Thyroid gland (tissue), 4 donors: Measurements from ENCODE around the gene UNC13A. TPM values are rescaled to one million over a fixed set of nuclear protein-coding genes. Genes with fewer than 3 reads are reported as not detected.

Source experiments
- DNase-seq, 2 donors: peaks; one replicate each; pipeline ENCODE4 v3.0.0-alpha.2; 2019
- H3K27ac ChIP-seq, 3 donors: fragments of 200-600 bp; sonication (generic); 1 replicate in 2 of 3; 2 replicates in 1 of 3; pipeline ENCODE4 v1.5.1; 2016 to 2019; ENCODE audit warnings: mild to moderate bottlenecking in 1 of 3, moderate library complexity in 1 of 3
- H3K27me3 ChIP-seq: fragments of 200-600 bp; sonication (generic); one replicate; pipeline ENCODE4 v1.5.1; 2019
- H3K36me3 ChIP-seq, 2 donors: fragments of 200-600 bp; sonication (generic); one replicate each; pipeline ENCODE4 v1.5.1; 2016 to 2019
- H3K4me1 ChIP-seq, 2 donors: fragments of 200-600 bp; sonication (generic); one replicate each; pipeline ENCODE4 v1.5.1; 2017 to 2019
- H3K4me3 ChIP-seq, 3 donors: fragments of 200-600 bp; sonication (generic); replicated peaks in 1 of 3; 1 replicate in 2 of 3; 2 replicates in 1 of 3; pipeline ENCODE4 v1.5.1; 2016; ENCODE audit warnings: mild to moderate bottlenecking in 1 of 3
- H3K9me3 ChIP-seq: fragments of 200-600 bp; sonication (generic); one replicate; pipeline ENCODE4 v1.5.1; 2017
- POLR2A ChIP-seq, 2 donors: fragments of 450-650 bp; IDR thresholded peaks; one replicate each; pipeline ENCODE4 v1.6.1; 2017; ENCODE audit warnings: antibody characterized with exemption in 2 of 2, mild to moderate bottlenecking in 2 of 2, moderate library complexity in 1 of 2
- WGBS, 2 donors: methylation state at CpG; one replicate each; pipeline ENCODE4 v1.1.5; 2017; 5-methylcytosine and 5-hydroxymethylcytosine counted together
- intact Hi-C: fragments of 100-400 bp; cut with DNase I; formaldehyde crosslinking; loops from one replicate; pipeline ENCODE4 v1.15.1; 2023
- total RNA-seq, 4 donors: library from RNA; depleted of rRNA; stranded (reverse); fragments of >200 nt; gene quantifications; one replicate each; pipeline ENCODE4 v1.2.3, GENCODE V29; 2016
- TF ChIP-seq, protein P1 (sequence below), 6 experiments: fragments of 200-600 bp in 3 of 6; fragments of 450-650 bp in 3 of 6; sonication (generic) in 3 of 6; IDR thresholded peaks; one replicate each; pipeline ENCODE4 v1.5.1; 2016 to 2019; ENCODE audit warnings: antibody characterized with exemption in 6 of 6, mild to moderate bottlenecking in 2 of 6, inconsistent platforms in 1 of 6, moderate library complexity in 1 of 6

The UNC13A gene
- total RNA-seq, 4 donors from 2014 or later, result under 0.01 to 2.7 (median 0.21) TPM

GRCh38 chr19:17557466-17557865 lies 130.7 kb downstream of the UNC13A start:
- DNase-seq, result no peak
- H3K4me1 ChIP-seq, result peaks cover 12 to 15% of the 10 kb centered on the region in 2 donors
- WGBS, 2 donors, result 96 to 97% methylated on average over 9 of the region's 9 CpGs
- no peak overlapping the region for H3K4me3 ChIP-seq
- H3K27ac ChIP-seq, result no peak overlapping the region
- peaks cover 0 to 4% of the 10 kb centered on the region in 2 donors for H3K36me3 ChIP-seq
- no peaks in the 10 kb centered on the region for H3K9me3 ChIP-seq
- TF ChIP-seq POLR2A (IDR thresholded peaks at IDR 0.05), result no peak
- TF ChIP-seq, protein P1, sequence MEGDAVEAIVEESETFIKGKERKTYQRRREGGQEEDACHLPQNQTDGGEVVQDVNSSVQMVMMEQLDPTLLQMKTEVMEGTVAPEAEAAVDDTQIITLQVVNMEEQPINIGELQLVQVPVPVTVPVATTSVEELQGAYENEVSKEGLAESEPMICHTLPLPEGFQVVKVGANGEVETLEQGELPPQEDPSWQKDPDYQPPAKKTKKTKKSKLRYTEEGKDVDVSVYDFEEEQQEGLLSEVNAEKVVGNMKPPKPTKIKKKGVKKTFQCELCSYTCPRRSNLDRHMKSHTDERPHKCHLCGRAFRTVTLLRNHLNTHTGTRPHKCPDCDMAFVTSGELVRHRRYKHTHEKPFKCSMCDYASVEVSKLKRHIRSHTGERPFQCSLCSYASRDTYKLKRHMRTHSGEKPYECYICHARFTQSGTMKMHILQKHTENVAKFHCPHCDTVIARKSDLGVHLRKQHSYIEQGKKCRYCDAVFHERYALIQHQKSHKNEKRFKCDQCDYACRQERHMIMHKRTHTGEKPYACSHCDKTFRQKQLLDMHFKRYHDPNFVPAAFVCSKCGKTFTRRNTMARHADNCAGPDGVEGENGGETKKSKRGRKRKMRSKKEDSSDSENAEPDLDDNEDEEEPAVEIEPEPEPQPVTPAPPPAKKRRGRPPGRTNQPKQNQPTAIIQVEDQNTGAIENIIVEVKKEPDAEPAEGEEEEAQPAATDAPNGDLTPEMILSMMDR (IDR thresholded peaks at IDR 0.05), result no peak
- intact Hi-C loops, result loop anchor here (5.0 kb wide), 1 partner anchor 45 kb away; the partner anchor contains the start of gene PGLS
- H3K27me3 ChIP-seq, result no peaks in the 10 kb centered on the region

DNA sequence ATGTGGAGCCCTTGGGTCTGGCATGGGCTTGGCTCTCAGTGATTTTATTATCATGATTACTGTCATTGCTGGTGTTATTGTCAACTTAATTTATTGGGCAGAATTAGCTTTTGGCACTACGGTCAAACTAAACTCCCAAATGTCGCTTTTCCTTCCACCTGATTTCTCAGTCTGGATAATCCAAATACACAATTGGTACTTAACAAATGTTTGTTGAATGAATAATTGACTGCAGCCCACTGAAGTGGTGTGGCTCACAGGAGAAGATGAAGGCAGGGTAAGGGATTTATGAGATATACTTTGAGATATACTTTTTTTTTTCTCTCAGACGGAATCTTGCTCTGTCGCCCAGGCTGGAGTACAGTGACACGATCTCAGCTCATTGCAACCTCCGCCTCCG lies 131.2 kb downstream of the UNC13A start:
- H3K27me3 ChIP-seq, result no peaks in the 10 kb centered on the region
- no peak for DNase-seq
- H3K27ac ChIP-seq, result no peak overlapping the region
- H3K4me3 ChIP-seq, result no peak overlapping the region
- WGBS, 2 donors, result 81 to 93% methylated on average over 7 of the region's 7 CpGs
- intact Hi-C loops, result loop anchor here (5.0 kb wide), 1 partner anchor 45 kb away; the partner anchor contains the start of gene PGLS
- H3K36me3 ChIP-seq, result peaks cover 0 to 4% of the 10 kb centered on the region in 2 donors
- no peaks in the 10 kb centered on the region for H3K9me3 ChIP-seq
- TF ChIP-seq POLR2A (IDR thresholded peaks at IDR 0.05), result no peak
- TF ChIP-seq, protein P1 (IDR thresholded peaks at IDR 0.05), result no peak
- H3K4me1 ChIP-seq, result peaks cover 12 to 15% of the 10 kb centered on the region in 2 donors

GRCh38 chr19:17555929-17556813 lies 132.0 kb downstream of the UNC13A start:
- Histone ChIP-seq H3K27me3 (no peaks in the 10 kb centered on the region), H3K36me3 (peaks cover 0 to 4% of the 10 kb centered on the region in 2 donors), H3K4me1 (peaks cover 12 to 15% of the 10 kb centered on the region in 2 donors), H3K9me3 (no peaks in the 10 kb centered on the region), H3K27ac (peak overlapping the region; percentile 55 to 82 (median 75)), H3K4me3 (peak overlapping the region; percentile 93 to 95 (median 93))
- 15 to 41% methylated on average over 10 to 28 of the region's 46 CpGs for WGBS, 2 donors
- intact Hi-C loops, result loop anchor here (5.0 kb wide), 1 partner anchor 44 kb away; the partner anchor contains the start of gene PGLS
- peak; percentile 36 to 40 for DNase-seq
- TF ChIP-seq POLR2A (IDR thresholded peaks at IDR 0.05), result no peak
- TF ChIP-seq, protein P1 (IDR thresholded peaks at IDR 0.05), result no peak

GRCh38 chr19:17555480-17555928 lies 132.7 kb downstream of the UNC13A start, which contains the start of gene COLGALT1:
Gene COLGALT1 (plus strand): TSS chr19:17555649. CDS start chr19:17555714, 65 bp downstream.
- intact Hi-C loops, result loop anchor here (5.0 kb wide), 1 partner anchor 43 kb away; the partner anchor contains the start of gene PGLS
- TF ChIP-seq, protein P1 (IDR thresholded peaks at IDR 0.05), result peak in 1 of 6 experiments; percentile 27
- peak in 1 of 2 donors; percentile 55 for TF ChIP-seq POLR2A (IDR thresholded peaks at IDR 0.05)
- H3K9me3 ChIP-seq, result no peaks in the 10 kb centered on the region
- H3K4me1 ChIP-seq, result peaks cover 12 to 15% of the 10 kb centered on the region in 2 donors
- peak within 1 kb of the TSS; percentile 55 to 82 (median 75) for H3K27ac ChIP-seq
- H3K4me3 ChIP-seq, result peak within 1 kb of the TSS; percentile 93 to 95 (median 93)
- no peaks in the 10 kb centered on the region for H3K27me3 ChIP-seq
- DNase-seq, result peak; percentile 99
- WGBS, 2 donors, result no CpG with 5 or more reads among the region's 64 CpGs
- peaks cover 0 to 4% of the 10 kb centered on the region in 2 donors for H3K36me3 ChIP-seq
